Gastroesophageal sphincter (tissue), 3 donors: Measurements from ENCODE around the gene NPDC1.

Experiments used
- EP300 ChIP-seq: sonication (generic); formaldehyde crosslinking; IDR thresholded peaks from one replicate; pipeline ENCODE4 v1.6.1; 2017; ENCODE audit warnings: antibody characterized with exemption, mild to moderate bottlenecking
- POLR2A ChIP-seq, 2 donors: fragments of 450-650 bp; IDR thresholded peaks; one replicate each; pipeline ENCODE4 v1.6.1; 2017; ENCODE audit warnings: antibody characterized with exemption in 2 of 2, mild to moderate bottlenecking in 2 of 2, moderate library complexity in 1 of 2
- POLR2AphosphoS5 ChIP-seq: sonication (generic); formaldehyde crosslinking; IDR thresholded peaks from one replicate; pipeline ENCODE4 v1.6.1; 2017; ENCODE audit warnings: antibody characterized with exemption
- TF ChIP-seq, protein P1 (sequence below), 4 experiments: fragments of 200-600 bp in 2 of 4; fragments of 450-650 bp in 2 of 4; sonication (generic) in 1 of 4; IDR thresholded peaks; one replicate each; pipeline ENCODE4 v1.5.1; 2017 to 2019; ENCODE audit warnings: antibody characterized with exemption in 4 of 4, mild to moderate bottlenecking in 2 of 4, moderate library complexity in 2 of 4

DNA sequence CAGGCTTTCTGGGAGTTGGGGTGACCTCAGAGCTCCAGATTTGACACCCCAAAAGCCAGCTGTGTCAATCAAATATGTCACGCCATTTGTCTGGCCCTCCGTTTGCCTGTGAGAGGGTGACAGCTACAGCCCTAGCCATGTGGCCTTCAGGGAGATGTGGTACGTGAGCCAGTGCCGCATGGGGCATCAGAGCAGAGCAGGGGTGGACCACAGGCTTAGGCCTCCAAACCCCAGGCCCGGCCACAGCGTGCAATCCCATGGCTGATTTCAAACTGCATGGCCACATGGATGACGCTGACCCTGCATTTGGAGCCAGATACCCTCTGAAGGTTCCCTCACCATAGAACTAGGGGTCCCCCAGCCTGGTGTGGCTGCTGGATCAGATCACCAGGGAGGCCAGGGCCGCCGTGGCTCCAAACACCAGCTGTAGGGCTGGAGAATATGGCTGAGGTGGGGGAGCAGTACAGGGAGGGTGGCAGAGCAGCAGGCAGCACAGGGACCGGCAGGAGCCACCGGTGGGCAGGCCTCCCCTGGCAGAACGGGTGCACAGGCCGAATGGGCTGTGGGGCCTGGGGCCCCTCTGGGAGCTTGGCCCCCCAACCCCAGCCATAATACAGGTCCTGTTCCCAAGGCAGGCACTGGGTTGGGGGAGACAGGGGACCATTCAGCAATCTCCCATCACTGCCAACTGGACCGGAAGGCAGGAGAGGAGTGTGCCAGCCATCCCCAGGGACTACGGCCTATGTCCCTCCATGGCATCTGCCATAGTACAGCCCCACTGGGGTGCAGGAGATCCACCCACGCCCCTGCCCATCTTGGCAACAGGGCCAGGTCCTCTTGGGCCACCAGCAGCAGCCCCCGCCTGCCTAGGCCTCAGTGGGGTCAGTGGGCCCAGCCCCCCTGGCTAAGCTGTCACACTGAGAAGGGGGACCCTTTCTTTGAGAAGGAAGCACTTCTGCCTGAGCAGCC, 22.8 kb upstream of the NPDC1 start:
- TF ChIP-seq EP300: no peak
- no peak for TF ChIP-seq POLR2AphosphoS5
- TF ChIP-seq, protein P1, sequence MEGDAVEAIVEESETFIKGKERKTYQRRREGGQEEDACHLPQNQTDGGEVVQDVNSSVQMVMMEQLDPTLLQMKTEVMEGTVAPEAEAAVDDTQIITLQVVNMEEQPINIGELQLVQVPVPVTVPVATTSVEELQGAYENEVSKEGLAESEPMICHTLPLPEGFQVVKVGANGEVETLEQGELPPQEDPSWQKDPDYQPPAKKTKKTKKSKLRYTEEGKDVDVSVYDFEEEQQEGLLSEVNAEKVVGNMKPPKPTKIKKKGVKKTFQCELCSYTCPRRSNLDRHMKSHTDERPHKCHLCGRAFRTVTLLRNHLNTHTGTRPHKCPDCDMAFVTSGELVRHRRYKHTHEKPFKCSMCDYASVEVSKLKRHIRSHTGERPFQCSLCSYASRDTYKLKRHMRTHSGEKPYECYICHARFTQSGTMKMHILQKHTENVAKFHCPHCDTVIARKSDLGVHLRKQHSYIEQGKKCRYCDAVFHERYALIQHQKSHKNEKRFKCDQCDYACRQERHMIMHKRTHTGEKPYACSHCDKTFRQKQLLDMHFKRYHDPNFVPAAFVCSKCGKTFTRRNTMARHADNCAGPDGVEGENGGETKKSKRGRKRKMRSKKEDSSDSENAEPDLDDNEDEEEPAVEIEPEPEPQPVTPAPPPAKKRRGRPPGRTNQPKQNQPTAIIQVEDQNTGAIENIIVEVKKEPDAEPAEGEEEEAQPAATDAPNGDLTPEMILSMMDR (IDR thresholded peaks at IDR 0.05): no peak
- TF ChIP-seq POLR2A (IDR thresholded peaks at IDR 0.05): no peak
